Stomach (tissue), 9 donors: ENCODE results near the gene TES. TPM values are rescaled to one million over a fixed set of nuclear protein-coding genes. Genes with fewer than 3 reads are reported as not detected.
A peak's percentile ranks its signal among the peaks of the same experiment; 100 is the strongest.

ENCODE experiments used
- DNase-seq, 2 donors: peaks; one replicate each; pipeline versions ENCODE4 v3.0.0 to v3.0.0-alpha.2; 2013 to 2019
- H3K27ac ChIP-seq, 5 donors: fragments of 200-600 bp in 4 of 5; sonication (generic) in 4 of 5; one replicate each; pipeline ENCODE4 v1.5.1; 2013 to 2019; ENCODE audit warnings: mild to moderate bottlenecking in 1 of 5, moderate library complexity in 1 of 5
- H3K27me3 ChIP-seq, 3 donors: fragments of 200-600 bp; sonication (generic); one replicate each; pipeline ENCODE4 v1.5.1; 2017 to 2019; ENCODE audit warnings: mixed run types in 1 of 3
- H3K36me3 ChIP-seq, 4 donors: fragments of 200-600 bp; sonication (generic); 1 replicate in 3 of 4; 2 replicates in 1 of 4; pipeline ENCODE4 v1.5.1; 2016 to 2019
- H3K4me1 ChIP-seq, 4 donors: fragments of 200-600 bp; sonication (generic); one replicate each; pipeline ENCODE4 v1.5.1; 2016 to 2019
- H3K4me3 ChIP-seq, 4 donors: fragments of 200-600 bp; sonication (generic) in 3 of 4; one replicate each; pipeline ENCODE4 v1.5.1; 2016 to 2019; ENCODE audit warnings: mild to moderate bottlenecking in 1 of 4
- H3K9me3 ChIP-seq, 4 donors: fragments of 200-600 bp; sonication (generic); one replicate each; pipeline ENCODE4 v1.5.1; 2016 to 2019
- EP300 ChIP-seq: sonication (generic); formaldehyde crosslinking; IDR thresholded peaks from one replicate; pipeline ENCODE4 v1.6.1; 2017; ENCODE audit warnings: antibody characterized with exemption
- POLR2A ChIP-seq, 4 donors: fragments of 450-650 bp; IDR thresholded peaks; one replicate each; pipeline ENCODE4 v1.6.1; 2016; ENCODE audit warnings: antibody characterized with exemption in 4 of 4, control low read depth in 2 of 4, mild to moderate bottlenecking in 1 of 4, moderate library complexity in 1 of 4
- POLR2AphosphoS5 ChIP-seq, 3 donors: sonication (generic); formaldehyde crosslinking; IDR thresholded peaks; one replicate each; pipeline ENCODE4 v1.6.1; 2016; ENCODE audit warnings: antibody characterized with exemption in 3 of 3
- WGBS, 5 donors: extraction: QIAGEN DNeasy Blood & Tissue Kit in 3 of 5; methylation state at CpG; one replicate each; pipeline versions ENCODE4 v1.1.5 to v1.1.7; 2013 to 2018; 5-methylcytosine and 5-hydroxymethylcytosine counted together
- intact Hi-C: fragments of 100-400 bp; cut with DNase I; formaldehyde crosslinking; loops from one replicate; pipeline ENCODE4 v1.15.1; 2023; ENCODE audit warnings: low total_unique reads
- polyA plus RNA-seq, 3 donors: library from polyadenylated mRNA; stranded (reverse); fragments of 200-250 nt; gene quantifications; one replicate each; pipeline ENCODE4 v1.2.3, GENCODE V29; 2013
- total RNA-seq, 5 donors: library from RNA; depleted of rRNA; stranded (reverse); fragments of >200 nt; gene quantifications; one replicate each; pipeline versions ENCODE4 v1.1.0 to v1.2.3, GENCODE V29; 2014 to 2016
- TF ChIP-seq, protein P1 (sequence below), 7 experiments: fragments of 450-650 bp in 4 of 7; fragments of 200-600 bp in 3 of 7; sonication (generic) in 3 of 7; IDR thresholded peaks; one replicate each; pipeline ENCODE4 v1.5.1; 2016 to 2019; ENCODE audit warnings: antibody characterized with exemption in 7 of 7, control low read depth in 2 of 7, mild to moderate bottlenecking in 1 of 7
- donor health status: healthy with polysubstance abuse.
- donor health status: Bipolar disorder and iron deficiency.
- donor health status: healthy.

The TES gene
- total and polyA plus RNA-seq, 8 donors, result 46.0 to 191 (median 119) TPM

DNA sequence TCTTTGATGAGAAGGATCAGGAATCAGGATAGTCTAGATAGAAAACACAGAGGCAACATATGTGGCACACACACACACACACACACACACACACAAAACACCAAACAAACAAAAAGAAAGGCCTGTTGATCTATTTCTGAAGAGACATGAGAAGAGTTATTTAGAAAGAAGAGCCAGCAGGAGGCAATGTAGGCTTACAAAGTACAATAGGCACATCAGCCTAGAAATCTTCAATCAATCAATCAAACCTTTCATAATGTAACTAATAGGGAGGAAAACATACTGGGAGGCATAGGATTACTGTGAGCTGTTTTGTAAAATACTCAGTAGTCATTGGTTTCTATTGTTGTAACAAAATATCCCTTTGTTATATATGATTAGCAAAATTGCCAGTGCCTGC, 47.3 kb upstream of the TES start:
- Histone ChIP-seq H3K9me3 (no peaks in the 10 kb centered on the region), H3K4me3 (no peak overlapping the region), H3K36me3 (no peaks in the 10 kb centered on the region), H3K27me3 (no peaks in the 10 kb centered on the region), H3K4me1 (peaks cover 0 to 1% (median 0%) of the 10 kb centered on the region in 4 donors), H3K27ac (no peak overlapping the region)
- intact Hi-C loops, result no loop called here
- TF ChIP-seq, protein P1, sequence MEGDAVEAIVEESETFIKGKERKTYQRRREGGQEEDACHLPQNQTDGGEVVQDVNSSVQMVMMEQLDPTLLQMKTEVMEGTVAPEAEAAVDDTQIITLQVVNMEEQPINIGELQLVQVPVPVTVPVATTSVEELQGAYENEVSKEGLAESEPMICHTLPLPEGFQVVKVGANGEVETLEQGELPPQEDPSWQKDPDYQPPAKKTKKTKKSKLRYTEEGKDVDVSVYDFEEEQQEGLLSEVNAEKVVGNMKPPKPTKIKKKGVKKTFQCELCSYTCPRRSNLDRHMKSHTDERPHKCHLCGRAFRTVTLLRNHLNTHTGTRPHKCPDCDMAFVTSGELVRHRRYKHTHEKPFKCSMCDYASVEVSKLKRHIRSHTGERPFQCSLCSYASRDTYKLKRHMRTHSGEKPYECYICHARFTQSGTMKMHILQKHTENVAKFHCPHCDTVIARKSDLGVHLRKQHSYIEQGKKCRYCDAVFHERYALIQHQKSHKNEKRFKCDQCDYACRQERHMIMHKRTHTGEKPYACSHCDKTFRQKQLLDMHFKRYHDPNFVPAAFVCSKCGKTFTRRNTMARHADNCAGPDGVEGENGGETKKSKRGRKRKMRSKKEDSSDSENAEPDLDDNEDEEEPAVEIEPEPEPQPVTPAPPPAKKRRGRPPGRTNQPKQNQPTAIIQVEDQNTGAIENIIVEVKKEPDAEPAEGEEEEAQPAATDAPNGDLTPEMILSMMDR (IDR thresholded peaks at IDR 0.05), result peak in 1 of 7 experiments; percentile 19
- no peak for TF ChIP-seq EP300
- DNase-seq, result no peak

DNA sequence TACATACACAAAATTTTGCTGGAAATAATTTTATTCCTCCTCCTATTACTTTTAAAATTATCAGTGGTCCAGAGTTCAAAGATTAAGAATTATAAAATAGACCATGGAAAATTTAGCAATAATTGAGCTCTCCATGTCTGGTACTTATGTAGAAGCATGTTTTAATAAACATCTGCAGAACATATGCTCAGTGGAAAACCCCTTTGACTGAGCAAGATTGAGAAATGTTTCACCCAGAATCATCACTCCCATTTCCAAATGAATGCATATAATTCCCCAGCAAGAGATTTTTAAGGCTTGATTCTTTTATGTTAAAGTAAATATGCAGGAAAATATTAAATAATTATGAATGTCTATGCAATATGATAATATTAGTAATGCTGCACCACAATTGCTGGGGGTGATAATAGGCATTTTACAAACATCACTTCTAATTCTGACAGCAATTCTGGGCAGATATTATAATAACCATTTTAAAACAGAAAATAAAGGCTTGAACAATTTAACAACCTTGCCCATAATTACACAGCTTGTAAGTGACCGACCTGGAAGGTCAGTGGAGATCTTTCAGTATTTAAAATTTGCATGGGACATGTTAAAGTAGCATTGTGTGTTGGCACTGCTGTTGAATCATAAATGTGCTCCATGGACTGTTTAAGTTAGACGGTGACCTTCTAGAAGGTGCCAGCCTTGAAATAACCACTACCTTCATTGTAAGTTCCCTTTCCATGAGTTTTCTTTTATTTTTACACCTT, 45.6 kb upstream of the TES start:
- Histone ChIP-seq H3K27ac (no peak overlapping the region), H3K27me3 (no peaks in the 10 kb centered on the region), H3K4me3 (no peak overlapping the region), H3K9me3 (no peaks in the 10 kb centered on the region), H3K4me1 (peaks cover 0 to 14% (median 3%) of the 10 kb centered on the region in 4 donors), H3K36me3 (no peaks in the 10 kb centered on the region)
- intact Hi-C loops, result no loop called here
- no peak for DNase-seq
- WGBS, 5 donors, result 74 to 91% (median 84%) methylated on average over 2 of the region's 2 CpGs
- TF ChIP-seq EP300, result no peak
- TF ChIP-seq POLR2A (IDR thresholded peaks at IDR 0.05), result no peak
- TF ChIP-seq POLR2AphosphoS5 (IDR thresholded peaks at IDR 0.05), result no peak
- TF ChIP-seq, protein P1 (IDR thresholded peaks at IDR 0.05), result no peak

DNA sequence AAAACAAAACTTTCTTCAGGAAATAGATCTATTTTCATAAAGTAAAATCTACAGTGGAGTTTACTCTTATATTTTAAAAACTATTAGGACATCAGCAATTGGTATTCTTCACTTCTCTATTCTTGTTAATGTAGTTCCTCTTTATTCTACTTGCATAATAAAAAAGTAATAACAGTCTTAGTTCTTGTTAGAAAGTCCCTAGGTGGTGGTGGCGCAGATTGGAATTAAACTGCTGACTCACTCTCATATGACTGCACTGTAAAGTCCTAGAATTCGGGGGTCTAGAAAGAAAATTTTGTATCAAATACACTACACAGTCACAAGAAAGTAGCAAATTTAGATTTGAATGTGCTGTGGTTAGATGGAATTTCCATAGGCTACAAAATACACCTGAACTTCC, 44.6 kb upstream of the TES start:
- Histone ChIP-seq H3K27ac (no peak overlapping the region), H3K9me3 (no peaks in the 10 kb centered on the region), H3K27me3 (no peaks in the 10 kb centered on the region), H3K36me3 (no peaks in the 10 kb centered on the region), H3K4me1 (peaks cover 3 to 19% (median 7%) of the 10 kb centered on the region in 4 donors), H3K4me3 (no peak overlapping the region)
- intact Hi-C loops, result no loop called here
- no peak for DNase-seq
- TF ChIP-seq, protein P1 (IDR thresholded peaks at IDR 0.05), result no peak
- TF ChIP-seq EP300 (no peak), POLR2A (IDR thresholded peaks at IDR 0.05) (no peak), POLR2AphosphoS5 (IDR thresholded peaks at IDR 0.05) (no peak)
- WGBS, 5 donors, result 73 to 87% (median 81%) methylated on average over 2 of the region's 2 CpGs

DNA sequence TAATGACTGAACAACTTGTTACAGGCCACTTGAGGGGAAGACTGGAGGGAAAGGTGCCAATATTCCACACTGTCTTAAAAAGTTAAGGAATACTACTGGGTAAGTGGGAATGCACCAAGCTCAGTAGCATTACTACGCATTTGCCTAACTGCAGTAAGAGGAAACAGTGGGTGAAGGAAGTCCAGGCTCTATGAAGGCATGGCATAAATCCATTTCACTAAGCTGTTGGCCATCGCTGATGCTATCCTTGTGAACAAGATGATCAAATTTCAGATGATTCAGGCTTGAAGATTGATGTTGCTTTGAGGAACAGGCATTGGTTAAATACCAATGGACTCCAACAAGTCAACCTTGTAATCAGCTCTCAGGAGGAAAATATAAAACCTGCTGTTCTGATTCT, 44.2 kb upstream of the TES start:
- intact Hi-C loops, result no loop called here
- TF ChIP-seq, protein P1 (IDR thresholded peaks at IDR 0.05), result no peak
- no peak for TF ChIP-seq POLR2A (IDR thresholded peaks at IDR 0.05)
- TF ChIP-seq POLR2AphosphoS5 (IDR thresholded peaks at IDR 0.05), result no peak
- TF ChIP-seq EP300, result no peak
- H3K27me3 ChIP-seq, result no peaks in the 10 kb centered on the region
- no peak overlapping the region for H3K27ac ChIP-seq
- H3K4me3 ChIP-seq, result no peak overlapping the region
- H3K4me1 ChIP-seq, result peaks cover 3 to 19% (median 7%) of the 10 kb centered on the region in 4 donors
- H3K36me3 ChIP-seq, result no peaks in the 10 kb centered on the region
- no peak for DNase-seq
- 87 to 98% (median 93%) methylated on average over 2 of the region's 2 CpGs for WGBS, 5 donors
- H3K9me3 ChIP-seq, result no peaks in the 10 kb centered on the region
